ENCODE results near the gene VPS37D.

DNA sequence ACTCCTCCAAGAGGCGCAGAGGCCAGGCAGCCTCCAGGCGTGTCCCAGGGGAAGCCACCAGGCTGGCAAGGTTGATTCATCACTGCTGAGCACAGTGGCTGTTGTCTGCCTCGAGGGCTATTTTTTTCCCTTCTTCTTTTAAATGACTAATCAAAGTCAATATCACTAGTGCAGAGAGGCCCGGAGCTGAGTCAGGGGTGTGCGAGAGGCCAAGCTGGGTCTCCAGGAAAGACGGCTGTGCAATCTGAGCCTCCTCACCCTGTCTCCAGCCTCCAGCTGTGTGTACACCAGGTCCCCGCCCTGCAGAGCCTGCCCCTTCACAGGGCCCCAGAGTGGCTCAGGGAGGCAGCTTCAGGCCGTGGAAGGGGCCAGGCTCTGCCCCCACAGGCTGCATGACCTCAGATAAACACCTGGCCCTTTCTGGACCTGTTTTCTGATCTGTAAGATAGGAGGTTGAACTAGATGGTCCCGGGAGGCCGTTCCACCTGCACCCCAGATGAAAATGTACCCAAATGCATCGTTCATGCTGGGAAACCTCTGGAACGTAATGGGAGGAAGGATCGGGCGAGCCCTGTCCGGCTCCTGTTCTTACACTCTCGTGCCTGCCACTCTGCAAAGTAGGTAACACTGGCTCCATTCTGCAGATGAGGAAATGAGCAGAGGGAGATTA, 48.2 kb downstream of the VPS37D start:
- TF ChIP-seq SUZ12 (IDR thresholded peaks at IDR 0.05; ENCODE audit: extremely low read depth, insufficient read depth, insufficient read length) (no peak), YY1 (IDR thresholded peaks at IDR 0.05; ENCODE audit: insufficient read depth, insufficient read length) (no peak), ZNF274 (IDR thresholded peaks at IDR 0.05; ENCODE audit: low read depth, low read length) (no peak)

Data from NT2/D1 (cell line).